Ishikawa (cell line): Measurements from ENCODE around the gene ZNF785.

Source experiments
- CEBPB ChIP-seq: IDR thresholded peaks from 2 replicates; pipeline ENCODE4 v1.6.1; 2012
- CREB1 ChIP-seq: IDR thresholded peaks from 2 replicates; pipeline ENCODE4 v1.6.1; 2012; ENCODE audit warnings: low read depth
- EGR1 ChIP-seq: IDR thresholded peaks from 2 replicates; pipeline ENCODE4 v1.6.1; 2012
- EP300 ChIP-seq: IDR thresholded peaks from 2 replicates; pipeline ENCODE4 v1.6.1; 2012; ENCODE audit warnings: borderline replicate concordance
- FOXM1 ChIP-seq: IDR thresholded peaks from 2 replicates; pipeline ENCODE4 v1.6.1; 2012; ENCODE audit warnings: low read depth, borderline replicate concordance
- NFIC ChIP-seq: IDR thresholded peaks from 2 replicates; pipeline ENCODE4 v1.6.1; 2012
- RAD21 ChIP-seq: IDR thresholded peaks from 2 replicates; pipeline ENCODE4 v1.6.1; 2012; ENCODE audit warnings: low read depth
- TAF1 ChIP-seq: IDR thresholded peaks from 2 replicates; pipeline ENCODE4 v1.6.1; 2012; ENCODE audit warnings: low read depth, mild to moderate bottlenecking
- TCF12 ChIP-seq: IDR thresholded peaks from 2 replicates; pipeline ENCODE4 v1.6.1; 2012; ENCODE audit warnings: low read depth
- TEAD4 ChIP-seq: IDR thresholded peaks from 2 replicates; pipeline ENCODE4 v1.6.1; 2012
- USF1 ChIP-seq: IDR thresholded peaks from 2 replicates; pipeline ENCODE4 v1.6.1; 2012
- YY1 ChIP-seq: IDR thresholded peaks from 2 replicates; pipeline ENCODE4 v1.6.1; 2012; ENCODE audit warnings: low read depth
- ZBTB7A ChIP-seq: IDR thresholded peaks from 2 replicates; pipeline ENCODE4 v1.6.1; 2012; ENCODE audit warnings: low read depth
- TF ChIP-seq, protein P1 (sequence below): IDR thresholded peaks from 2 replicates; pipeline ENCODE4 v1.6.1; 2012; ENCODE audit warnings: low read depth, mild to moderate bottlenecking
- TF ChIP-seq, protein P2 (sequence below): IDR thresholded peaks from 2 replicates; pipeline ENCODE4 v1.6.1; 2012

Gene ZNF785

DNA sequence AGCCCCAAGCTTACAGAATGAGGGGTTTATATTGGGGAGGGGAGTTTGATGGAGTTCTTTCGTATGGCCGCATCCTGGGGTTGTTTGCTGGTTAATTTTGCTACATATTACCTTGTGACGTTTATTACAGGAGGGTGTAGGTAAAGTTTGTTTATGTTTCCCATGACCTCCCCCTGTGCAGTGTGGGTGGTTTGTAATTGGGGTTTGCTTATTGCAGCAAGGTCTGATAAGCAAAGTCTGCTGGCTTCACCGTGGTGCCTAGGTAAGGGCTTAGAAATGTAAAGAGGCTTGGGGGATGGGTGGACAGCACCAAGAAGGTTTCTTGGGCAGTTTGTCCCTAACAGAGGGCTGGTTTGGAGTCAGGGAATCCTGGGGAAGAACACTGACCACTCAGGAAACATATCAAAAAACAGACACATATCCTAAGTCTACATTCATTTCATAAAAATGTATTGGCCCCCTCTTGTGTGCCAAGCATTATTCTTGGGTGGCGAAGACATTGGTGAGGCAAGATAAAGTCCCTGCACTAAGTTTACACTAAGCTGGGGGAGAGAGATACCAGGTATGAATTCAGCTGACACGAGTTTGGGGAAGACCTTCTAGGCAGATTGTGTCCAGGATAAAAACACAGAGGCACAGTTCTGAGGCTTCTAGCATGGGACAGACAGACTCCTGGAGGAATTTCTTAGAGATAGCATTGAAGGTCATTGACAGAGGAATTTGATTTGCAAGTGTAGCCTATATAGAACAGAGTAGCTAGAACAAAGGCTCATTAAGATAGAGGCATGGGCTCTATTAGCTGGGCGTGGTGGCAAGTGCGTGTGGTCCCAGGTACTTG is 36.9 kb downstream of the ZNF785 start:
- TF ChIP-seq YY1 = no peak
- TF ChIP-seq TAF1 = no peak
- no peak for TF ChIP-seq USF1
- TF ChIP-seq CREB1 = no peak
- TF ChIP-seq EGR1 = no peak
- no peak for TF ChIP-seq NFIC
- TF ChIP-seq, protein P1, sequence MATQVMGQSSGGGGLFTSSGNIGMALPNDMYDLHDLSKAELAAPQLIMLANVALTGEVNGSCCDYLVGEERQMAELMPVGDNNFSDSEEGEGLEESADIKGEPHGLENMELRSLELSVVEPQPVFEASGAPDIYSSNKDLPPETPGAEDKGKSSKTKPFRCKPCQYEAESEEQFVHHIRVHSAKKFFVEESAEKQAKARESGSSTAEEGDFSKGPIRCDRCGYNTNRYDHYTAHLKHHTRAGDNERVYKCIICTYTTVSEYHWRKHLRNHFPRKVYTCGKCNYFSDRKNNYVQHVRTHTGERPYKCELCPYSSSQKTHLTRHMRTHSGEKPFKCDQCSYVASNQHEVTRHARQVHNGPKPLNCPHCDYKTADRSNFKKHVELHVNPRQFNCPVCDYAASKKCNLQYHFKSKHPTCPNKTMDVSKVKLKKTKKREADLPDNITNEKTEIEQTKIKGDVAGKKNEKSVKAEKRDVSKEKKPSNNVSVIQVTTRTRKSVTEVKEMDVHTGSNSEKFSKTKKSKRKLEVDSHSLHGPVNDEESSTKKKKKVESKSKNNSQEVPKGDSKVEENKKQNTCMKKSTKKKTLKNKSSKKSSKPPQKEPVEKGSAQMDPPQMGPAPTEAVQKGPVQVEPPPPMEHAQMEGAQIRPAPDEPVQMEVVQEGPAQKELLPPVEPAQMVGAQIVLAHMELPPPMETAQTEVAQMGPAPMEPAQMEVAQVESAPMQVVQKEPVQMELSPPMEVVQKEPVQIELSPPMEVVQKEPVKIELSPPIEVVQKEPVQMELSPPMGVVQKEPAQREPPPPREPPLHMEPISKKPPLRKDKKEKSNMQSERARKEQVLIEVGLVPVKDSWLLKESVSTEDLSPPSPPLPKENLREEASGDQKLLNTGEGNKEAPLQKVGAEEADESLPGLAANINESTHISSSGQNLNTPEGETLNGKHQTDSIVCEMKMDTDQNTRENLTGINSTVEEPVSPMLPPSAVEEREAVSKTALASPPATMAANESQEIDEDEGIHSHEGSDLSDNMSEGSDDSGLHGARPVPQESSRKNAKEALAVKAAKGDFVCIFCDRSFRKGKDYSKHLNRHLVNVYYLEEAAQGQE = no peak
- TF ChIP-seq, protein P2, sequence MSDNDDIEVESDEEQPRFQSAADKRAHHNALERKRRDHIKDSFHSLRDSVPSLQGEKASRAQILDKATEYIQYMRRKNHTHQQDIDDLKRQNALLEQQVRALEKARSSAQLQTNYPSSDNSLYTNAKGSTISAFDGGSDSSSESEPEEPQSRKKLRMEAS = no peak
- TF ChIP-seq EP300 = no peak

- TF ChIP-seq FOXM1 (no peak), NFIC (no peak), EP300 (no peak), TAF1 (no peak)
These were observed 39.4 kb downstream of the ZNF785 start for GRCh38 chr16:30546115-30546514.

GRCh38 chr16:30543067-30543466 is 42.4 kb downstream of the ZNF785 start:
- TF ChIP-seq NFIC (no peak), RAD21 (no peak), TAF1 (no peak), TCF12 (no peak), YY1 (no peak), EGR1 (no peak), FOXM1 (no peak), CREB1 (no peak), ZBTB7A (no peak), USF1 (no peak), TEAD4 (no peak), CEBPB (no peak), EP300 (no peak)
- TF ChIP-seq, protein P1 = no peak
- TF ChIP-seq, protein P2 = no peak

DNA sequence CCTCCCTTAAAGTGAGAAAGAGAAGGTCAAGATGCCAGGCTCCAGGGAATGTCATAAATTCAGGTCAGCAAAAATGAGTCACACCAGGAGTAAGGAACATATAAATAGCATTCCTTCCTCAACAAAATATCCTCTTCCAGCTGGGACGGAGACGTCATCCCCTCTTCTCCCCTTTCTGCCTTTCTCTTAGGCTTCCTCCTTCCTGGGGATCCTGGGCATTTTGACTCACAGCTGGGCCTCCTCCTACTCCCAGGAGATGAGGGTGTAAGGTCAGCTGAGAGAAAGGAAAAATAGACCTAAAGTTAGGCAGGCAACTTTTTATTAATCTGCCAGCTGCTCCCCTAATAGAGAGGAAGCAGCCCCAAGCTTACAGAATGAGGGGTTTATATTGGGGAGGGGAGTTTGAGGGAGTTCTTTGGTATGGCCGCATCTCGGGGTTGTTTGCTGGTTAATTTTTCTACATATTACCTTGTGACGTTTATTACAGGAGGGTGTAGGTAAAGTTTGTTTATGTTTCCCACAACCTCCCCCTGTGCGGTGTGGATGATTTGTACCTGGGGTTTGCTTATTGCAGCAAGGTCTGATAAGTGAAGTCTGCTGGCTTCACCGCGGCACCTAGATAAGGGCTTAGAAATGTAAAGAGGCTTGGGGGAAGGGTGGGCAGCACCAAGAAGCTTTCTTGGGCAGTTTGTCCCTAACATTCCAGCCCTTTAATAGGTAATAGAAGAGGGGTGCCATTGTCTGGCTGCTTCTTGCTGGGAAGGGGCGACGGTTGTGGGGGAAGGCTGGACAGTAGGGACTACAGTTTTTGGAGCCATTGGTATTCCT is 43.8 kb downstream of the ZNF785 start:
- no peak for TF ChIP-seq FOXM1
- no peak for TF ChIP-seq TAF1
- no peak for TF ChIP-seq RAD21
- no peak for TF ChIP-seq ZBTB7A
- TF ChIP-seq EP300 = no peak
- TF ChIP-seq USF1 = no peak
- no peak for TF ChIP-seq CEBPB
- TF ChIP-seq CREB1 = no peak
- no peak for TF ChIP-seq YY1
- no peak for TF ChIP-seq TEAD4
- TF ChIP-seq, protein P1 = no peak
- TF ChIP-seq, protein P2 = no peak
- no peak for TF ChIP-seq EGR1
- TF ChIP-seq TCF12 = no peak
- no peak for TF ChIP-seq NFIC
